IPS-NIHi7 (cell line): ENCODE results near the gene KCNIP1.

ENCODE experiments used
- DNase-seq: peaks from one replicate; pipeline ENCODE4 v3.0.0; 2012; ENCODE audit warnings: mixed read lengths; ENCODE audit errors: extremely low spot score

Gene KCNIP1

GRCh38 chr5:170642066-170642735 is 138.4 kb downstream of the KCNIP1 start:
- no peak for DNase-seq

GRCh38 chr5:170642776-170643436 is 139.1 kb downstream of the KCNIP1 start:
- no peak for DNase-seq

GRCh38 chr5:170643591-170643990 is 139.8 kb downstream of the KCNIP1 start:
- DNase-seq: no peak

GRCh38 chr5:170644501-170644900 is 140.7 kb downstream of the KCNIP1 start:
- DNase-seq: no peak

GRCh38 chr5:170648541-170648940 is 144.7 kb downstream of the KCNIP1 start:
- DNase-seq: no peak

- DNase-seq: no peak
Measured at GRCh38 chr5:170650850-170651249, 147.0 kb downstream of the KCNIP1 start.

GRCh38 chr5:170651604-170652277 is 147.9 kb downstream of the KCNIP1 start:
- no peak for DNase-seq

GRCh38 chr5:170655476-170655875 is 151.7 kb downstream of the KCNIP1 start:
- no peak for DNase-seq

- DNase-seq: no peak
Measured at GRCh38 chr5:170655920-170656319, 152.1 kb downstream of the KCNIP1 start.

- DNase-seq: no peak
Measured at GRCh38 chr5:170656346-170656745, 152.5 kb downstream of the KCNIP1 start.

GRCh38 chr5:170660531-170660930 is 156.7 kb downstream of the KCNIP1 start:
- no peak for DNase-seq

GRCh38 chr5:170662966-170663365 is 159.1 kb downstream of the KCNIP1 start:
- DNase-seq: no peak

GRCh38 chr5:170678811-170679210 is 175.0 kb downstream of the KCNIP1 start:
- DNase-seq: no peak

- DNase-seq: peak; percentile 89
Measured at GRCh38 chr5:170681013-170681433, 177.2 kb downstream of the KCNIP1 start.

- peak; percentile 74 for DNase-seq
Measured at GRCh38 chr5:170691657-170692056, 187.8 kb downstream of the KCNIP1 start.

GRCh38 chr5:170693701-170694100 is 189.9 kb downstream of the KCNIP1 start:
- DNase-seq: peak; percentile 66

GRCh38 chr5:170694911-170695310 is 191.1 kb downstream of the KCNIP1 start:
- DNase-seq: no peak

- no peak for DNase-seq
Measured at GRCh38 chr5:170697031-170697430, 193.2 kb downstream of the KCNIP1 start.

- no peak for DNase-seq
Measured at GRCh38 chr5:170700503-170700902, 196.7 kb downstream of the KCNIP1 start.

GRCh38 chr5:170701334-170701733 is 197.5 kb downstream of the KCNIP1 start:
- DNase-seq: no peak

- DNase-seq: no peak
Measured at GRCh38 chr5:170704417-170705192, 200.8 kb downstream of the KCNIP1 start.

- DNase-seq: no peak
Measured at GRCh38 chr5:170709640-170710039, 205.8 kb downstream of the KCNIP1 start.
